Erythroblast (primary cell): ENCODE measurements around the gene LHX3.

Source experiments
- GATA1 ChIP-seq: IDR thresholded peaks from 2 replicates; pipeline ENCODE4 v1.6.1; 2011; ENCODE audit warnings: low read depth, mild to moderate bottlenecking, control low read depth, low read length, moderate library complexity
- POLR2A ChIP-seq: IDR thresholded peaks from 2 replicates; pipeline ENCODE4 v1.6.1; 2011; ENCODE audit warnings: mild to moderate bottlenecking, low read length

GRCh38 chr9:136232969-136233368, 28.0 kb upstream of the LHX3 start:
- no peak for TF ChIP-seq POLR2A
- TF ChIP-seq GATA1: no peak
